Stimulated activated CD8-positive, alpha-beta memory T cell treated with anti-CD3 and anti-CD28 coated beads, Interleukin-12 subunit alpha, Interleukin-12 subunit beta, amount 100 ng/mL, for 24 hours (primary cell): ENCODE results near the gene DNM1L.

Source experiments
- DNase-seq: peaks from one replicate; pipeline ENCODE4 v3.0.0-alpha.2; 2020; ENCODE audit errors: extremely low read depth

Gene DNM1L

DNA sequence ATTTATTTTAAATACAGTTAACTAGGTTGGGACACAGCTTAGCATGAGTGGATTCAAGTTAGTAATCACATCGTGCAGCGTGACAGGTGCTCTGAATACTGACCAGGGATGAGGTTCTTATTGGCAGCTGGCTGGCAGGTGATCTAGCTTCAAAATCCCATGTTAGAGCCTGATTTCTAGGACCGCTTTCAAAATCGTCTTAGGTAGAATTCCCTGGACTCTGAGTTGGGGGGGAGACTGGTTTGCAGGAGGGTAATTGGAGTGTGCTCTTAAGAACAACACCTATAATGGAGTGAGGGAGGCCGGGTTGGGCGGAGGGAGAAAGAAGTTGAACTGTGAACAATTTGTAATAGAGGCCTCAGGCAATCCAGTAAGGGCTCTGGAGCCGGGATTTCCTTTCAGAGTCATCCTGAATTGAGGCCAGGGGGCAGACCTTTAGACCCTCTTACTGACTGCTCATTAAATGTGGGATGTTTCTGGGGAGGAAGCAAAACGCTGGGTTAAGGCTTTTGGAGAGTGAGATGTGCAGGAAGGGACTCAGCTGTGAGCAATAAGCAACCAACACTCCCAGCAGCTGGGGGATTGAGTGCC is 77.5 kb downstream of the DNM1L start:
- DNase-seq, result no peak

DNA sequence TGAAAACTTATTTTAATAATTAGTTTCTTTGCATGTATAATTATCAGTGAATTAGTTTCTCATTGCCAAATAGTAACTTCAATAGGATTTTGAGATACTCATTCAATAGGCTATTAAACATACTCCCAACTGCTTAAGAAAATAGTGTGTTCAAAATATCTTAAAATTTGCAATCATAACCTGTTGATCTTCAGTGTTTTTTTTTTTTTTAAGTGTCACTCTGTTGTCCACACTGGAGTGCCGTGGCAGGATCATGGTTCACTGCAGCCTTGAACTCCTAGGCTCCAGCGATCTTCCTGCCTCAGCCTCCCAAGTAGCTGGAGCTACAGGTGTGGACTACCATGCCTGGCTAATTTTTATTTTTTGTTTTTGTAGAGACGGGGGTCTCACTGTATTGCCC is 78.1 kb downstream of the DNM1L start:
- DNase-seq, result no peak

DNA sequence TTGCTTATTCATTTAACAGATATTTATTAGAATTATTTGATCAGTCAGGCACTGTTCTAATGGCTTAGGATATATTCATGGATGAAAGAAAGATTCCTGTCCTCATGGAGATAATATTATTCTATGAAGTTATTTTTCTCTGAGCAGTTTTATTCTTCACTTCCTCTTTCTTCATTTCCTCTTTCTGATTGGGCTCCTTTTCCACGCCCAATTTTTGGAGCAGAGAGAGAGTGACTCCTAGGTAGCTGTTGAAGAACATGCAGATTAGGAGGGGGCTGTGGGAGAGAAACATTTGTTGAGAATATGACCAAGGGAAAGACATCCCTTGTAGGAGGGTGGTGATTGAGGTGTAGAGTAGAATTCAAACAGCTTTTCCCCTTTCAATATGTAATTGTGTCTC is 82.6 kb downstream of the DNM1L start:
- no peak for DNase-seq

DNA sequence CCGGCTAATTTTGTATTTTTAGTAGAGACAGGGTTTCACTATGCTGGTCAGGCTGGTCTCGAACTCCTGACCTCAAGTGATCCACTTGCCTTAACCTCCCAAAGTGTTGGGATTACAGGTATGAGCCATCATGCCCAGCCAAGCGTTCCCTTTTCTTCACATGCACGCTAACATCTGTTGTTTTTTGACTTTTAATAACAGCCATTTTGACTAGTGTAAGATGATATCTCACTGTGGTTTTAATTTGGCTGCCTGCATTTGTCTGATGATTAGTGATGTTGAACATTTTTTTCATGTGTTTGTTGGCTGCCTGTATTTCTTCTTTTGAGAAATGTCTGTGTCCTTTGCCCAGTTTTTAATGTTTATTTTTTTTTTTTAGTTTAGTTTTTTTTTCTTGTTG is 86.8 kb downstream of the DNM1L start:
- no peak for DNase-seq

DNA sequence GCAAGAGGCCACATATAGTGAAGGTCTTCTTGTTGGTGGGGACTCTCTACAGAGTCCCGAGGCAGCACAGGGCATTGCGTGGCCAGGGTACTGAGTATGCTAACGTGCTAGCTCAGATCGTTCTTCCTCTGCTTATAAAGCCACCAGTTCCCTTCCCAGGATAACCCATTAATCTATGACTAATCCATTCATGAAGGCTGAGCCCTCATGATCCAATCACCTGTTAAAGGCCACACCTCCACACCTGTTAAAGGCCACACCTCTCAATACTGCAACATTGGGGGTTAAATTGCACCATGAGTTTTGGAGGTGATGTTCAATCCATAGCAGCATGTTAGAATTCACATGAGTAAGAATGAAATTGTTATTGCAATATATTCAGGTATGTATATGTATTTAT is 89.4 kb downstream of the DNM1L start:
- no peak for DNase-seq

DNA sequence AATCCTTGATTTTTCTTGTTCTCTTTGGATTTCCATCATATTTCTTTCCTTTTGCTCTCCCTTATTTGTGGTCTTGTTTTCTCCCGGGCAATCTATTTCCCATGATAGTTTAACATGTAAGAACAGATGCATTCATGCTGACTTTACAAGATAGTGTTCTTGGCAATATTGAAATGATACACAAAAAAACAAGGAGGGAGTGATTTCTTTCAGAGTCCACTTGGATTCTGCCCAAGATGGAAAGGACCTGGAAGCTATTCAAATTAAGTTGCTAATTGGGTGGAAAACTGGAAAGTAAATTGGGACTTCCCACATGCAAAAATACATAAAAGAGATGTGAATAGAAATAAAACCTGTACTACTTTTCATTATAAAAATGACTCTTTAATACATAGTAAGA is 91.0 kb downstream of the DNM1L start:
- no peak for DNase-seq

DNA sequence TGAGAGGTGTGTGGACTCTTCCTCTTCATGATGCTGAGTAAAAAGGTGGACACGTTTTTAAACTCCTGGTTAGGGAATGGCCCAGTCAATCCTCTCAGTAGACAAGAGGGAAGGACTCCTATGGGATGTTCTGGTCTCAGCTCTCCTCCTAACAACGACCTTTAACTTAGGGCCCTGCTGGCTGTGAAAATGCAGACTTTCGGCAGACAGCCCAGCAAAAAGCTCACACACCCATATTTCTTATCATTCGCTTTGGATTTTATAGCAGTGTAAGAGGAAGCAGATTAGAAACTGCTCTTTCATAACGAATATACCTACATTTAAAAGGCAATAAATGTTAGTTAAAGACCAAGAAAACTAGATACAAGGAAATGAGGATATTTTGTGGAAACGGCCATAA is 94.6 kb downstream of the DNM1L start:
- no peak for DNase-seq

DNA sequence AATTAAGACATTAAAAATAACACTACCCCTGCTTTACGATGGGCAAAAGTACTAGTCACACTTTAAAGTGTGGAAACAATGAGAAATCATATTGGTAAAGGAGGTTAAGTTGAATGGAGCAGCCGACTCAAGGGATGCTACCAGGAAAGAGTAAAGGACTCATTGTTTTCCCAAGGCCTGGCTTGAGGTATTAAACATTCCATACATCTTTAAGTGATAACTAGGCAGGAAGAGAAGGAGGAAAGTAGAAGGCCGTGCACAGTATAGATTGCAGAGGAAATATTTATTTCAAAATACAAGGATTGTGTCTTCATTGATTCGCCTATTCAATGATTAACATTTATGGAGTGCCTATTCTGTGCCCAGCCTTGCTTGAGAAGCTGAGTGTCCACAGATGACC is 97.2 kb downstream of the DNM1L start:
- no peak for DNase-seq

DNA sequence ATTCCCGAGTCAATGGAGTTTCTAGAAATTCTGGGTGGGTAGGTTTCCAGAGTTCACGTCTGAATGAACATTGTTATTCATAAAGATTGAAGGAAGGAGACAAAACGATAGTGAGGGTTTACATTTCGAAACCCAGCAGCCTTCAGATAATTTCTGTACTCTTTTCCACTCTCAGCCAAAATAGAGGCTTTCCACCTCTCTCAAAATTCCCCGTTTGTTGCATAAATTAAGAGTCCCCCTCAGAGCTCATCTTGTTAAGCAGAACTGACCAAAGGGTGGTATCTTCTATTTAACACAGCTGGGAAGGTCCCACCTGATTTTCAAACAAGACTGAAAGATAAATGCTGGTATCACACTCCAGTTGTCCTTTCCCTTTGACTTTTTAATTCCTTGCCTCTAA is 98.1 kb downstream of the DNM1L start:
- DNase-seq, result no peak

DNA sequence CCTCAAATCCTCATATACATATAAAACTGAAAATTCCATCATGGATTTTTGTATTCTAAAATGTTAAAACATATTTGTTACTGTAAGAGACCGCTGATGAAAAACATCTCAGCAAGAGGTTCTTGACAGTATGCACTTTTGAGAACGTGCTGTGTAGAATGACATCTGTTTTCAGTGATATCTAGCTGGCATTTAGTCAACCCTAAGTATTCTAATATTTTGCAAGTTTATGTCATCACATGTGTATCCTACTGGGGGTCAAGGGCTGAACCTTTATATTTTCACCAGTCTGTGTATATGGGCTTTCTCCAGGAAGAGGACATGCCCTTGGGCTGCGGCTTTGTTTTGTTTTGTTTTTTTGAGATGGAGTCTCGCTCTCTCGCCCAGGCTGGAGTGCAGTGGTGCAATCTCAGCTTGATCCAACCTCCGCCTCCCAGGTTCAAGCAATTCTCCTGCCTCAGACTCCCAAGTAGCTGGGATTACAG is 98.6 kb downstream of the DNM1L start:
- DNase-seq, result no peak

DNA sequence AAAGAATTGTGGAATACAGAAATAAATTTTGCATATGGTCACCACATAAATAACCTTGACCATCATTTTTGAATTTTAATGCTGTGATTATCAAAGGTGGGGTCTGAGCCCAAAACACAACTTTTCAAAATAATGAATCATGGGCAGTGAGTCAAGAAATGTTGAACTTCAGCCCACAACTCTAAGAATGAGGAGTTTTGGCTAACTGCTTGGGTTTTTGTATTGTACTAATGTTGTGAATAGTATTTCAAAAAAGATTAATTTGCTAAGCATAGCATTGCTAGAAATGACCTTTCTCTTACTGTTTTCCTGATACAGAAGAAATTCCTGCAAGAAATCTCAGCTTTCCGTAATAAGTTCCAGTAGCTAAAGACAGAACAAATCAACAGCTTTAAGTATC is 101.0 kb downstream of the DNM1L start:
- DNase-seq, result no peak

DNA sequence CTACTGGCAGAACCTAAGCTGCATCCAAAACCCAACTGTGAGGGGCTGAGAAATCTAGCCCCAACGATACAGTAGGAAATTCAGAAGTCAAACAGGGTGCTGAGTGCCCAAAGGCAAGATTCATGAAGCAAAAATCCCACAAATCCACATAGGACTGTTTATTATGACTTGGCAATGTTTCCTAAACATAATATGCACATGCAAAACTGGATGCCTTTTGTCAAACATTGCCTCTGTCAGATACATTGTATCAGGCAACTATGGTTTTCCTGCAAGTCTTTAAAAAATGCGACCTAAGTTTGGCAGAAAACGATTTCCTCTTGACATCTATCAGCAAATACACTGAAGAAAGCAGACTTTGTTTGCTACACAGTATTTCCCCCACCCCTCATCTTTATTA is 103.9 kb downstream of the DNM1L start:
- no peak for DNase-seq

DNA sequence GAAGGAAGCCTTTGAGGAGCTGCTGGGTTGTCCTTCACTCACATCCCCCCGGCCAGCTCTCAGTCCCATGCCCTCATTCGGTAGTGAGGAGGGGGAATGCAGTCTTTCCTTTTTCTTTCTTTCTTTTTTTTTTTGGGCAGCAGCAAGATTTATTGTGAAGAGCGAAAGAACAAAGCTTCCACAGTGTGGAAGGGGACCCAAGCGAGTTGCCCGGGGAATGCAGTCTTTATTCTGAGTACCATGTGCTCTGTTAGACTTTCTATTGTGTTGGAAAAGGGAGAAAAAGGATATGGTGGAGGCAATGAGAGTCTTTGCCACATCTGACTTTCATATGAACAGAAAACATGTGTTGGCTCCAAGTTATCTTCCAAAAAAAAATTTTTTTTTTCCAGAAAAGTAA is 106.5 kb downstream of the DNM1L start:
- DNase-seq, result no peak

DNA sequence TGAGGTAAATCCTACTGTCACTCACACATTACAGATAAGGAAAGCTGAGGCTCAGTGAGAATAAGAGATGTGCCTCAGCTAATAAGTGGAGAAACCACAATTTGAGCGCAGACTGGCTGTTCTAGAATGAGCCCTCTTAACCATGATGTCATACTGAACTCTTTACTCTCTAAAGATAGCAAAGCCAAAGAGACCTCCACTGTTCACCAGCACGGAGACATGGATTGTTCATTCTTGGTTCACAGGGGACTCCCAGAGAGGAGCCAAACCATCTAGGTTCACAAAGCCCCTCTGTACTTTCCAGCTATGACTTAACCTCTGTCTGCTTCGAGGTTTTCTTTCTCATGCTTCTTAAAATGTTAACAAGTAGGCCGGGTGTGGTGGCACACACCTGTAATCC is 109.3 kb downstream of the DNM1L start:
- DNase-seq, result no peak

DNA sequence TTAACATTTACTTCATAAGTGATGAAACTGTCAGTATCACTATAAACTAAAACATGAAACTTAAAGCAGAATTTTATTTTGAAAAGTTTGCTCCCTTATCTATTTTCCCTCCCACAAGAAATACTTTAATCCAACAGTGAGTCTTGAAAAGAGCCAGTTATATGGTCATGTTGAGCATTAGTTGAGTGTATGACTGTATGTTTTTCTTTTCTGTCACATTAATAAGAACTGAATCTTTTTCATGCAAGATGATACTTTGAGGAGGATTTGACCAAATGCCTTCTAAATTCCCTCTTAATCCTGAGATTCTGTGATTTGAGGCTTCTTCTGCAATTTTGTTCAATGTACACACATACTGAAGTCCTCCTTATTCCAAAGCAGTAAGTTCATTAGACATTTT is 110.3 kb downstream of the DNM1L start:
- no peak for DNase-seq

DNA sequence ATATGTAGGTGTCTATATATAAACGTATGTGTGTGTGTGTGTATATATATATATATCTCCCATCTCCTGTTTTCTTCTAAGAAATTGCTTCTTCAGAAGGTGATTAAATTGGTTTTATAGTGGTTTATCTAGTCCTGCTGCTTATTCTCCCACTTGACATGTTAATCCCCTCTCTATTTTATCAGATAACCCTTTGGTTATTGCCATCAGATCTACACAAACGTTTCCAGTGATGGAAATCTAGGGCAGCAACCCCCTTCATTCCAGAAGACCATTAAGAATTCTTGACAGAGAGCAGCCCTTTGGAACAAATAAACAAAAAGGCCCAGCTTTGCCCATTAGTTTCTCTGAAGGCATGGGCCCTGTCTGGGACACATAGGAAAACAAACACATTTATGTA is 110.8 kb downstream of the DNM1L start:
- DNase-seq, result no peak

DNA sequence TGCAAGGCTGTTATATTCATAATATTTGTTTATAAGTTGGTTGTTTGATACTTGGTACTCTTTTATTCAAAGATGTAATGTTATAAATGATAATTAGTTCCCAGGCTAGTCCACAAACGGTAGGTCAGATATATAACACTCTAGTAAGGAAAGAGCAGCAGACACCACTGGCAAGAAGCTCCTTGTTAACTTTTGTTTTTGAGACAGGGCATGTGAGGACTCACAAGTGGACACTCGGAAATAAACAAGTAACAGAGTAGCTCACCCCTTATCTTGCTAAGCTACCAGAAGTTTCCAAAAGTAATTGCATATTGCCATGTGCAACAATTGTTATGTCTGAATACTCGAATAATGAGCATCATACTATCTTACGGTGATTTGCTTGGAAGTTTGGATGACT is 115.2 kb downstream of the DNM1L start:
- DNase-seq, result no peak
